Osteoblast (primary cell): Measurements from ENCODE around the gene OR2H1. TPM values are rescaled to one million over a fixed set of nuclear protein-coding genes. Genes with fewer than 3 reads are reported as not detected.

Source experiments
- DNase-seq: peaks from one replicate; pipeline ENCODE4 v3.0.0; 2011; ENCODE audit warnings: low spot score, mixed read lengths; ENCODE audit not compliant: insufficient read length; ENCODE audit errors: missing footprints
- H2AFZ ChIP-seq: 2 replicates; pipeline ENCODE4 v1.6.0; 2011; ENCODE audit warnings: mild to moderate bottlenecking, low read length
- H3K27ac ChIP-seq: 2 replicates; pipeline ENCODE4 v1.5.1; 2011; ENCODE audit warnings: mild to moderate bottlenecking, low read depth, low read length, moderate library complexity
- H3K27me3 ChIP-seq: 2 replicates; pipeline ENCODE4 v1.6.0; 2012; ENCODE audit warnings: mild to moderate bottlenecking, control low read depth, inconsistent platforms, low read length, moderate library complexity; ENCODE audit not compliant: insufficient read depth
- H3K36me3 ChIP-seq: 2 replicates; pipeline ENCODE4 v1.5.1; 2011; ENCODE audit warnings: mild to moderate bottlenecking, low read length, control low read depth, moderate library complexity; ENCODE audit not compliant: insufficient read depth
- H3K4me1 ChIP-seq: 2 replicates; pipeline ENCODE4 v1.5.1; 2011; ENCODE audit warnings: mild to moderate bottlenecking, low read length, control low read depth, moderate library complexity; ENCODE audit not compliant: insufficient read depth
- H3K4me2 ChIP-seq: 2 replicates; pipeline ENCODE4 v1.6.0; 2011; ENCODE audit warnings: mild to moderate bottlenecking, low read length; ENCODE audit not compliant: insufficient read depth
- H3K4me3 ChIP-seq: fragments of 200-600 bp; sonication (generic); 3 replicates; pipeline ENCODE4 v1.5.1; 2012; ENCODE audit warnings: mild to moderate bottlenecking, low read length, inconsistent platforms; ENCODE audit not compliant: insufficient read depth
- H3K79me2 ChIP-seq: 2 replicates; pipeline ENCODE4 v1.6.0; 2012; ENCODE audit warnings: mild to moderate bottlenecking, low read length, control low read depth, inconsistent platforms; ENCODE audit not compliant: insufficient read depth
- H3K9me3 ChIP-seq: 2 replicates; pipeline ENCODE4 v1.5.1; 2011; ENCODE audit warnings: low read depth, low read length, control low read depth
- H4K20me1 ChIP-seq: 2 replicates; pipeline ENCODE4 v1.6.0; 2012; ENCODE audit warnings: mild to moderate bottlenecking, low read length, control low read depth; ENCODE audit not compliant: insufficient read depth
- CTCF ChIP-seq: IDR thresholded peaks from 2 replicates; pipeline ENCODE4 v1.5.1; 2011; ENCODE audit warnings: mild to moderate bottlenecking, low read depth, low read length, moderate library complexity; ENCODE audit errors: extremely low read depth
- total RNA-seq: library from RNA; depleted of rRNA; stranded (reverse); fragments of >200 nt; gene quantifications from 2 replicates; pipeline ENCODE4 v1.2.3, GENCODE V29; 2012

OR2H1 gene
- not detected in 2 replicates for total RNA-seq

GRCh38 chr6:29456971-29457370 is at the start of gene OR2H1, which contains the start of gene OR11A1:
TSS of gene OR2H1 (plus strand) at chr6:29457155. CDS start at chr6:29461770, 4,615 bp downstream.
TSS of gene OR11A1 (minus strand) at chr6:29457071. CDS start at chr6:29427641, 29,430 bp downstream.
- Histone ChIP-seq H3K27ac (no peak within 1 kb of the TSS), H3K9me3 (peaks cover 3% of the 10 kb centered on the region), H2AFZ (no peak within 1 kb of the TSS), H3K79me2 (no peaks in the 10 kb centered on the region), H3K4me1 (no peaks in the 10 kb centered on the region), H3K36me3 (no peaks in the 10 kb centered on the region), H3K4me2 (no peak within 1 kb of the TSS), H3K4me3 (no peak within 1 kb of the TSS), H3K27me3 (no peaks in the 10 kb centered on the region), H4K20me1 (no peaks in the 10 kb centered on the region)
- no peak for DNase-seq
- TF ChIP-seq CTCF = no peak

- TF ChIP-seq CTCF = no peak
- no peaks in the 10 kb centered on the region for H4K20me1 ChIP-seq
- no peak within 1 kb of the TSS for H3K27ac ChIP-seq
- H3K36me3 ChIP-seq = no peaks in the 10 kb centered on the region
- H3K4me1 ChIP-seq = no peaks in the 10 kb centered on the region
- no peak within 1 kb of the TSS for H3K4me2 ChIP-seq
- no peaks in the 10 kb centered on the region for H3K9me3 ChIP-seq
- no peak within 1 kb of the TSS for H2AFZ ChIP-seq
- no peaks in the 10 kb centered on the region for H3K27me3 ChIP-seq
- no peaks in the 10 kb centered on the region for H3K79me2 ChIP-seq
- H3K4me3 ChIP-seq = no peak within 1 kb of the TSS
- DNase-seq = no peak
Measured at GRCh38 chr6:29414588-29414987, 42.4 kb upstream of the OR2H1 start, which contains the start of gene OR12D1. TSS of gene OR12D1 (plus strand) at chr6:29414928.

GRCh38 chr6:29419516-29419915 is 37.4 kb upstream of the OR2H1 start:
- no peak overlapping the region for H3K4me2 ChIP-seq
- no peaks in the 10 kb centered on the region for H3K4me1 ChIP-seq
- DNase-seq = no peak
- no peak overlapping the region for H2AFZ ChIP-seq
- no peaks in the 10 kb centered on the region for H3K36me3 ChIP-seq
- no peaks in the 10 kb centered on the region for H3K9me3 ChIP-seq
- no peaks in the 10 kb centered on the region for H4K20me1 ChIP-seq
- TF ChIP-seq CTCF = no peak
- no peaks in the 10 kb centered on the region for H3K27me3 ChIP-seq
- no peak overlapping the region for H3K4me3 ChIP-seq
- H3K79me2 ChIP-seq = no peaks in the 10 kb centered on the region
- no peak overlapping the region for H3K27ac ChIP-seq

- no peaks in the 10 kb centered on the region for H4K20me1 ChIP-seq
- H3K4me1 ChIP-seq = no peaks in the 10 kb centered on the region
- DNase-seq = no peak
- no peaks in the 10 kb centered on the region for H3K9me3 ChIP-seq
- H3K27me3 ChIP-seq = no peaks in the 10 kb centered on the region
- H3K36me3 ChIP-seq = no peaks in the 10 kb centered on the region
- no peak overlapping the region for H3K4me2 ChIP-seq
- H3K4me3 ChIP-seq = no peak overlapping the region
- no peak overlapping the region for H3K27ac ChIP-seq
- no peaks in the 10 kb centered on the region for H3K79me2 ChIP-seq
- TF ChIP-seq CTCF = no peak
- no peak overlapping the region for H2AFZ ChIP-seq
Measured at GRCh38 chr6:29424168-29424567, 32.8 kb upstream of the OR2H1 start.
